Cortex of kidney (tissue), 1 donor: ENCODE results near the gene FAM184B.

Source experiments
- DNase-seq: peaks from one replicate; lab custom pipeline; 2025; lab: John Stamatoyannopoulos, UW

Gene FAM184B

GRCh38 chr4:17781300-17782287 is at the start of gene FAM184B:
Gene FAM184B (minus strand): TSS chr4:17781621. CDS start chr4:17781299, 322 bp downstream.
- no peak for DNase-seq

GRCh38 chr4:17823871-17824669 is 42.6 kb upstream of the FAM184B start:
- no peak for DNase-seq

- DNase-seq = no peak
Measured at GRCh38 chr4:17817027-17817426, 35.6 kb upstream of the FAM184B start.

GRCh38 chr4:17816142-17816541 is 34.7 kb upstream of the FAM184B start:
- no peak for DNase-seq

- no peak for DNase-seq
Measured at GRCh38 chr4:17814140-17814539, 32.7 kb upstream of the FAM184B start.

- no peak for DNase-seq
Measured at GRCh38 chr4:17812801-17813200, 31.4 kb upstream of the FAM184B start.

- no peak for DNase-seq
Measured at GRCh38 chr4:17812125-17812524, 30.7 kb upstream of the FAM184B start.

GRCh38 chr4:17811078-17811603 is 29.7 kb upstream of the FAM184B start:
- DNase-seq = no peak

- peak; percentile 74 for DNase-seq
Measured at GRCh38 chr4:17810260-17811077, 29.0 kb upstream of the FAM184B start, which contains the start of the genes DCAF16 and NCAPG. Gene DCAF16 (minus strand): TSS chr4:17810757. CDS start chr4:17804141, 6,616 bp downstream. Gene NCAPG (plus strand): TSS chr4:17810979. CDS start chr4:17811078, 99 bp downstream.

- no peak for DNase-seq
Measured at GRCh38 chr4:17809667-17810066, 28.2 kb upstream of the FAM184B start.

- DNase-seq = no peak
Measured at GRCh38 chr4:17807446-17807845, 26.0 kb upstream of the FAM184B start.

- no peak for DNase-seq
Measured at GRCh38 chr4:17805580-17806155, 24.2 kb upstream of the FAM184B start.

- no peak for DNase-seq
Measured at GRCh38 chr4:17797808-17798207, 16.4 kb upstream of the FAM184B start.

- no peak for DNase-seq
Measured at GRCh38 chr4:17794730-17795129, 13.3 kb upstream of the FAM184B start.

GRCh38 chr4:17788956-17789355 is 7.5 kb upstream of the FAM184B start:
- no peak for DNase-seq

GRCh38 chr4:17787315-17787714 is 5.9 kb upstream of the FAM184B start:
- no peak for DNase-seq

GRCh38 chr4:17786567-17786966 is 5.1 kb upstream of the FAM184B start:
- no peak for DNase-seq

- DNase-seq = no peak
Measured at GRCh38 chr4:17785858-17786257, 4.4 kb upstream of the FAM184B start.

- DNase-seq = no peak
Measured at GRCh38 chr4:17780501-17781299, 721 bp downstream of the FAM184B start.

GRCh38 chr4:17778431-17778830 is 3.0 kb downstream of the FAM184B start:
- DNase-seq = no peak
